Neural cell (in vitro differentiated cells): ENCODE measurements around the gene TUBAL3. TPM values are rescaled to one million over a fixed set of nuclear protein-coding genes. Genes with fewer than 3 reads are reported as not detected.

Source experiments
- H2AFZ ChIP-seq: fragments of 200-600, 300-800 bp; sonication (generic), shearing (Covaris generic); 2 replicates; pipeline ENCODE4 v1.6.0; 2014; ENCODE audit warnings: low read depth, mild to moderate bottlenecking, antibody characterized with exemption, low read length, moderate library complexity
- H3F3A ChIP-seq: fragments of 200-600 bp; shearing (Covaris generic); 2 replicates; pipeline ENCODE4 v1.6.1; 2016; ENCODE audit warnings: mild to moderate bottlenecking, moderate library complexity, mixed read lengths, antibody characterized with exemption, low read length; ENCODE audit not compliant: insufficient read depth, poor library complexity, severe bottlenecking
- H3K27ac ChIP-seq: fragments of 200-600, 300-800 bp; sonication (generic), shearing (Covaris generic); 2 replicates; pipeline ENCODE4 v1.5.1; 2014; ENCODE audit warnings: mild to moderate bottlenecking, low read length, moderate library complexity
- H3K27me3 ChIP-seq: fragments of 300-800, 200-600 bp; sonication (generic), shearing (Covaris generic); 2 replicates; pipeline ENCODE4 v1.6.0; 2014; ENCODE audit warnings: mild to moderate bottlenecking, low read depth, low read length, moderate library complexity; ENCODE audit not compliant: insufficient read depth
- H3K36me3 ChIP-seq: fragments of 300-800, 200-600 bp; sonication (generic), shearing (Covaris generic); 2 replicates; pipeline ENCODE4 v1.5.1; 2014; ENCODE audit warnings: mild to moderate bottlenecking, antibody characterized with exemption, low read length, moderate library complexity; ENCODE audit not compliant: insufficient read depth
- H3K4me2 ChIP-seq: fragments of 300-800, 200-600 bp; sonication (generic), shearing (Covaris generic); 2 replicates; pipeline ENCODE4 v1.6.0; 2014; ENCODE audit warnings: mild to moderate bottlenecking, low read length
- H3K4me3 ChIP-seq: fragments of 300-800, 200-600 bp; sonication (generic), shearing (Covaris generic); 2 replicates; pipeline ENCODE4 v1.5.1; 2014; ENCODE audit warnings: mild to moderate bottlenecking, low read length, moderate library complexity
- H3K79me2 ChIP-seq: fragments of 200-600 bp; shearing (Covaris generic); replicated peaks from 2 replicates; pipeline ENCODE4 v1.6.0; 2014; ENCODE audit warnings: mild to moderate bottlenecking, low read length, moderate library complexity; ENCODE audit not compliant: insufficient read depth
- H3K9ac ChIP-seq: fragments of 300-800, 200-600 bp; sonication (generic), shearing (Covaris generic); 2 replicates; pipeline ENCODE4 v1.6.1; 2016; ENCODE audit warnings: mild to moderate bottlenecking, low read length, mixed read lengths
- H3K9me2 ChIP-seq: fragments of 200-600 bp; shearing (Covaris generic); 2 replicates; pipeline ENCODE4 v1.6.1; 2016; ENCODE audit warnings: mild to moderate bottlenecking, low read length, mixed read lengths; ENCODE audit not compliant: insufficient read depth
- H3K9me3 ChIP-seq: fragments of 200-600, 300-800 bp; sonication (generic), shearing (Covaris generic); 2 replicates; pipeline ENCODE4 v1.6.1; 2016; ENCODE audit warnings: mild to moderate bottlenecking, mixed run types, low read length, moderate library complexity, mixed read lengths
- H4K20me1 ChIP-seq: fragments of 200-600 bp; shearing (Covaris generic); 2 replicates; pipeline ENCODE4 v1.6.1; 2016; ENCODE audit warnings: mild to moderate bottlenecking, mixed run types; ENCODE audit not compliant: insufficient read depth
- CTCF ChIP-seq: fragments of 450-650 bp; IDR thresholded peaks from 2 replicates; pipeline ENCODE4 v1.5.1; 2014; ENCODE audit warnings: antibody characterized with exemption, mild to moderate bottlenecking, moderate library complexity; ENCODE audit not compliant: poor library complexity, severe bottlenecking
- EP300 ChIP-seq: fragments of 450-650 bp; conservative IDR thresholded peaks from 2 replicates; pipeline ENCODE4 v1.6.1; 2014; ENCODE audit warnings: antibody characterized with exemption, mild to moderate bottlenecking, moderate library complexity; ENCODE audit not compliant: poor library complexity, severe bottlenecking
- EZH2 ChIP-seq: fragments of 200-600, 300-800 bp; shearing (Covaris generic), sonication (generic); IDR thresholded peaks from 2 replicates; pipeline ENCODE4 v1.6.1; 2014; ENCODE audit warnings: antibody characterized with exemption, low read length, borderline replicate concordance, mild to moderate bottlenecking; ENCODE audit not compliant: insufficient read depth, poor library complexity, severe bottlenecking
- MXI1 ChIP-seq: fragments of 450-650 bp; conservative IDR thresholded peaks from 2 replicates; pipeline ENCODE4 v1.6.1; 2014; ENCODE audit warnings: antibody characterized with exemption, mild to moderate bottlenecking; ENCODE audit not compliant: poor library complexity, severe bottlenecking
- POLR2AphosphoS5 ChIP-seq: IDR thresholded peaks from 2 replicates; pipeline ENCODE4 v1.6.1; 2012
- RAD21 ChIP-seq: fragments of 450-650 bp; conservative IDR thresholded peaks from 2 replicates; pipeline ENCODE4 v1.6.1; 2014; ENCODE audit warnings: antibody characterized with exemption, mild to moderate bottlenecking, moderate library complexity
- REST ChIP-seq: IDR thresholded peaks from 2 replicates; pipeline ENCODE4 v1.6.1; 2012; ENCODE audit warnings: borderline replicate concordance
- SMC3 ChIP-seq: fragments of 450-650 bp; conservative IDR thresholded peaks from 2 replicates; pipeline ENCODE4 v1.6.1; 2014; ENCODE audit warnings: antibody characterized with exemption, mild to moderate bottlenecking, moderate library complexity; ENCODE audit not compliant: poor library complexity
- TAF1 ChIP-seq: IDR thresholded peaks from 2 replicates; pipeline ENCODE4 v1.6.1; 2012; ENCODE audit warnings: low read depth
- polyA plus RNA-seq: library from polyadenylated mRNA; depleted of rRNA; stranded (reverse); fragments of >200 nt; gene quantifications from 2 replicates; pipeline ENCODE4 v1.2.3, GENCODE V29; 2014

TUBAL3 gene
- polyA plus RNA-seq, 1 donor from 2014 or later: not detected

GRCh38 chr10:5343979-5344378, 60.6 kb downstream of the TUBAL3 start:
- no peaks in the 10 kb centered on the region for H3K9me3 ChIP-seq
- H2AFZ ChIP-seq: no peak overlapping the region
- no peak overlapping the region for H3K4me3 ChIP-seq
- H3K36me3 ChIP-seq: no peaks in the 10 kb centered on the region
- H3K27me3 ChIP-seq: no peaks in the 10 kb centered on the region
- TF ChIP-seq SMC3 (no peak), MXI1 (no peak), REST (no peak), TAF1 (no peak), RAD21 (no peak), EP300 (no peak), POLR2AphosphoS5 (no peak), EZH2 (no peak), CTCF (no peak)
- H4K20me1 ChIP-seq: no peaks in the 10 kb centered on the region
- H3K27ac ChIP-seq: no peak overlapping the region
- no peaks in the 10 kb centered on the region for H3K79me2 ChIP-seq
- no peak overlapping the region for H3K9ac ChIP-seq
- no peak overlapping the region for H3K4me2 ChIP-seq
- no peaks in the 10 kb centered on the region for H3K9me2 ChIP-seq
- no peaks in the 10 kb centered on the region for H3F3A ChIP-seq

GRCh38 chr10:5343561-5343960, 61.1 kb downstream of the TUBAL3 start:
- H3K27me3 ChIP-seq: no peaks in the 10 kb centered on the region
- no peaks in the 10 kb centered on the region for H3K79me2 ChIP-seq
- no peaks in the 10 kb centered on the region for H3F3A ChIP-seq
- no peak for TF ChIP-seq CTCF
- no peak for TF ChIP-seq EP300
- TF ChIP-seq TAF1: no peak
- no peak for TF ChIP-seq POLR2AphosphoS5
- no peak for TF ChIP-seq REST
- H3K9me2 ChIP-seq: no peaks in the 10 kb centered on the region
- no peak overlapping the region for H3K27ac ChIP-seq
- H3K4me3 ChIP-seq: no peak overlapping the region
- H3K4me2 ChIP-seq: no peak overlapping the region
- H4K20me1 ChIP-seq: no peaks in the 10 kb centered on the region
- no peaks in the 10 kb centered on the region for H3K36me3 ChIP-seq
- no peaks in the 10 kb centered on the region for H3K9me3 ChIP-seq
- H3K9ac ChIP-seq: no peak overlapping the region
- H2AFZ ChIP-seq: no peak overlapping the region
